NCI-H2171 treated with DMSO at 0.1 percent for 48 hours (cell line): ENCODE measurements around the gene NUP42.
"Not testable (repeated sequence)": the region's sequence is repeated elsewhere in the genome, so short reads cannot be mapped to it uniquely, and the experiment has no call there.

Source experiments
- DNase-seq: peaks from one replicate; lab custom pipeline; 2025; lab: John Stamatoyannopoulos, UW

Gene NUP42

GRCh38 chr7:23205577-23205908, 23.7 kb downstream of the NUP42 start:
- no peak for DNase-seq

GRCh38 chr7:23205909-23206767, 24.3 kb downstream of the NUP42 start:
- DNase-seq: no peak

DNA sequence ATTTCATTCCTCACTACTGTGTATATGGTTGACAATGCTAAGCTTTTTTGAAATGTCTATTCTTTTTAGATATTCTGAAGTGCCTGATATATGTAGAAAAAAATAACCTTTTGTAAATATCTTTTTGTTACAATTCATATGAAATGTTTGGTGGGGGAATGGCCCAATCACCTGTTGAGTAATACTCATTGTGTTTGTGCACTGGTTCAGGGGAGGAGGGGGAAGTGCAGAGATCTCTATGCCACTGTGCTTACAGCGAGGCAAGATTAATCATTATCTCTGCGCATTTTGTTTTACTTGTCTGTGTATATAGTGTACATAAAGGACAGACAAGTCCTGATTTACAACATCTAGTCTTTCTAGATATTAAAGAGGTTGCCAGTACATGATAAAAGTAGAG, 25.2 kb downstream of the NUP42 start:
- no peak for DNase-seq

DNA sequence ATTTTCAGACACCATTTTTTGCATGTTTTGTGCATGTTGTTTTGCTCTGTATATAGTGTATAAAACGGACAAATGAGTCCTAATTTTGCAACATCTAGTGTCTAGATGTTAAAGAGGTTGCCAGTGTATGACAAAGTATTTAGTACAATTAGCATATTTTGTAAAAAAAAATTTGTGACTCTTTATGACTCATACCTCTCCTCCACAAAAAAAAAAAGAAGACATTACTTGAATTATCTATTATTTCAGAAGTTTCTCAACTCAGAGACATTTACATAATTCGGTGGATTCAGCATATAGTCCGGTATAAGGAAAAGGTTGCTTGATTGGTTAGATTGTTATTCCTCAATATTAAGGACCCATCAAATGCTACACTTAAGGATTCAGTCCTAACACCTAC, 26.0 kb downstream of the NUP42 start:
- no peak for DNase-seq

GRCh38 chr7:23208316-23208715, 26.5 kb downstream of the NUP42 start:
- DNase-seq: no peak

GRCh38 chr7:23210506-23210905, 28.7 kb downstream of the NUP42 start:
- DNase-seq: no peak

DNA sequence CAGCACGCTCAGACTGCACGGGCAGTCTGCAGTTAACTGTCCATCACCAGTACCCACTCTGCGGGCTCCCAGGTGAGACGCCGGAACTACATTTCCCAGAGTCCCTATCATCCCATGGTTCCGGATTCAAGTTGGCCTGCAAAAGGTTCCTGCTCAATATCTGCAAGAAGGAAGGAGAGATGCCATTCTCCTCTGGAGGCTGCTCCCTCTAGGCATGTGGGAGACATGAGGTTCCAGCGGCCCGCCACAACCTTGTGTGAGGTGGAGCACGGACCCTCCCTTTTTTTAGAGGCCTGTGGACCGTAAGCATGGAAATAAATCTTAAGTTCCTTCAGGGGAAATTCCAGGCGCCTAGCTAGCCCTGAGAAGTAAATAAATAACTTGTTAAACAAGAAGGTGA, 29.7 kb downstream of the NUP42 start:
- DNase-seq: no peak

DNA sequence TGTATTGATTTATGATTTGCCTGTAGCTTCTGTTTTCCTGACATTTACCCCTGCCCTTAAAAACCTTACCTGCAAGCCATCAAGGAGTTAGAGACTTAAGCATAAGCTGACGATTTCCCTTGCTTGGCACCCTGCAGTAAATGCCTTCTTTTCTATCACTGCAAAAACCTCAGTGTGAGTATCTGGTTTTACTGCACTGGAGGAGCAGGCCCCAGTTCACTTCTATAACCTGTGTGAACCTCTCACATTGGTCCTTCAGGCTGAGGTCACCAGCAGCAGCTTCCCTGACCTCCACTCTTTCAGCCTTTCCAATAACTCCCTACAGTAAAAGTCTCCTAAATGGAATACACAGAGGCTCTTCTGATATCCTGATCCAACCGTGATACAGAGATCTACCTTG, 30.5 kb downstream of the NUP42 start:
- no peak for DNase-seq

DNA sequence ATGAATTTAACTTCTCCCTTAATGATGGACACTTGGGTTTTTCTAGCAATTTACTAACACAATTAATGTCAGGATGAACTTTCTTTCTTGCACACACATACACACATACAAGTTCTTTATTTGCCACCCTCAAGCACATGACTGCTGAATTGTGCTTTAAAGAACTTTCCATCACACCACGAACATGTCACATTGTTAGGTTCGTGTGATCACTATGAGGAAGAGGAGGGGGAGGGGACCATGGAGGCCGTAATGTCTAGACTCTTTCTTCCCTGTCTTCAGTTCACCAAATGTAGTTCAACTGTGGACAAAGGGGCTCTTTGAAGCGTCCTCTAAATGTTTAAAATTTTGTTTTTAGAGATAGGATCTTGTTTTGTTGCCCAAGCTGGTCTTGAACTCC, 31.0 kb downstream of the NUP42 start:
- DNase-seq: no peak

DNA sequence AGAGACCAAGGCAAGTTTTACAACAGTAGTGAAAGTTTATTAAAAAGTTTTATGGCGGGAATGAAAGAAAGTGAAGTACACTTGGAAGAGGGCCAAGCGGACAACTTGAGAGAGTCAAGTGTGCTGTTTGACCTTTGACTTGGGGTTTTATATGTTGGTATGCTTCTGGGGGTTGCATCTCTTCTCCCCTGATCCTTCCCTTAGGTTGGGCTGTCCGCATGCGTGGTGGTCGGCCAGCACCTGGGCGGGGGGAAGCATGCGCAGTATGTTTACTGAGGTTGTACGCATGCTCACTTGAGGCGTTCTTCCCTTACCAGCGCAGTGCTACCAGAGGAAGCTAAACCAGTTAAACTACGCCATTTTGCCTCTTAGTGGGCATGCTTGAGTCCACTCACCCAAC, 31.9 kb downstream of the NUP42 start:
- DNase-seq: no peak

GRCh38 chr7:23214423-23214822, 32.6 kb downstream of the NUP42 start:
- no peak for DNase-seq

DNA sequence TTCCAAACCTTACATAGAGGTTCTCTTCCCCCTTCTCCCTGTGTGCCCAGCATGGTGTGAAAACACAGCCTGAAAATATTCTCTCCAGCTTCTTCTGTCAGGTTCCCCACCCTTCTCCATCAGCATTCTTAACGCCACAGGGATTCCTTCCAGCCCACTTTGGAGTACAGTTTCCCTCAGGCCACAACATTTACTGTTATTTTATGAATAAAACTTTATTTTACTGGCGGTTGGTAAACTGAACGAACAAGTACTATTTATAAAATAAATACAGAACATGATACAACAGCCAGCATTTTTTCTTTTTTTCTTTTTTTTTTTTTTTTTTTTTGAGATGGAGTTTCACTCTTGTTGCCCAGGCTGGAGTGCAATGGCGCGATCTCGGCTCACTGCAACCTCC, 33.1 kb downstream of the NUP42 start:
- DNase-seq: no peak

DNA sequence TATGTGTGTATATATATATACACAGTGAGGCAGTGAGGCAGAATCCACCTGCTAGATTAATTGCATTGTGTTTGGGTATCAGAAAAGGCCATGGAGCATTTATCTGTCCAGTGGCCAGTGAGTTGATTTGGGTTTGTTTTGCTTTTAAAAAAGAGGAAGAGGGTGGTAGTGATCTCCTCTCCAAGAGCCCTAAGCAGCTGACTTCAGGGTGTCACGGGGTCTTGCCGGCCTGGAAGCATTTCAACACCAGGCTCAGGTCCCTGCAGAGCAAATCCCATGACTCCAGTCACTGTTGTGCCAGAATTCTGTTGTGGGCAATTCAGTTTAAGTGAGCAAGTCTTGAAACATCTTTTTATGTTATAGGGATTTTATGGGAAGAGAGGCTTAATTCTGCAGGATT, 34.2 kb downstream of the NUP42 start:
- DNase-seq: no peak

GRCh38 chr7:23218196-23218595, 36.3 kb downstream of the NUP42 start:
- DNase-seq: no peak

DNA sequence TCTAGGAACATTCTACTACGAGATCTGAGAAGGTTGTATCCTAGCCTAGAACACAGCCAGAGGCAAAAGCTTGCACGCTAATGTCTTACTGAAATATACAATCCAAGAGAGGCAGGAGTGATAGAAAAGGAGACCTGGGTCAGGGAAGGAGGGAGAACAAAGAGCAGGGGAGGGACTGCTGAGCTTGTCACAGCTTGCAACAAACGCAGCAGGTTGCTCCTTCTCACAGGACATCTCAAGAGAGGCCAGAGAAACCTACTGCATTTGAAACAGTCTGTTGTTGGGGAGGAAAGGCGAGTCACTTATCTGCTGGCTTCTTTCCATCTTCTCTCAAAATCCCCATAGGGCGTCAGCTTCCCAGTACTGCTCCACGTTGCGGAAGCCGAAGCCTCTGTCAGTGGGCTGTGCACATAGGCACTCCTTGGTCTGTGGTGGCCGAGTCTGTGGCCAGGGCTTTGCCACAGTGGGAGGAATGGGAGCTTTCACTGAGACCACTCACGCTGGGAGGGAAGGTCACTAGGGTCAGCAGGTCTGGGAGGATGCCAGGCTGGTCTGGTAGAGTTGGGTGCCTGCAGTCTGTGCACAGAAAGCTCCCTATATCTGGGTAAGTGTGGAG, 39.0 kb downstream of the NUP42 start:
- DNase-seq: no peak

DNA sequence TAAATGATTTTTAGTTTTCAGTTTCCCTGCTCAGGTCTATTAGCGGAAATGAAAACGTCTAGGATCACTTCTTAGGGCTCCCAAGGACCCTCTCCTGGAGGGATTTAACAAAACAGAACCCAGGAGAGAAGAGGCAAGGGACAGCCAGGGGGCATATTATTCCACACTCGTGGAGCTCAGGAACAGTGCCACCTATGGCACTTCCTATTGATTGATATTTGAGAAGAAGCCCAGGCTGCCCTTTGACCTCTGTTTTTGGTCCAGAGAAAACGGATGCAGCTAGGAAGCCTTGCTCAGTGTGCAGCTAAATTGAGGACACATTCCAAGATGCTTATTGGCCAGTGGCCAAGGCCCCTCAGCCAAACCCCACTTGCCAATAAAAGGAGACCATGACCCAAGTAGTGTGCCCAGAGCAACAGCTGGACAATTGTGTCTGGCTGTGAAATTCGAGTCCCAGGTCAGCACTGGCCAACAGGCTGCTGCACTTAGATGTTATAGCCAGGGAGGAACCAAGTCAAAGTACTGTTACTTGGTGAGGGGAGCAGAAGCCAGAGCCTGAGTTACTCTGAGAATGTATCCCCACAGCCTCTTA, 40.7 kb downstream of the NUP42 start:
- no peak for DNase-seq

DNA sequence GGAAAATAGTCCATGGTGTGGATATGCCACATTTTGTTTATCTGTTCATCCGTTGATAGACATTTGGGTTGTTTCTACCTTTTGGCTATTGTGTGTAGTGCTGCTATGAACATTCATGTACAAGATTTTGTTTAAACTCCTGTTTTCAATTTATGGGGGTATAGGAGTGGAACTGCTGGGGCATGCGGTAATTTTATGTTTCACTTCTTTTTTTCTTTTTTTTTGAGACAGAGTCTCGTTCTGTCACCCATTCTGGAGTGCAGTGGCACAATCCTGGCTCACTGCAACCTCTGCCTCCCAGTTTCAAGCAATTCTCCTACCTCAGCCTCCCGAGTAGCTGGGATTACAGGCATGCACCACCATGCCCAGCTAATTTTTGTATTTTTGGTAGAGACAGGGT, 42.5 kb downstream of the NUP42 start:
- DNase-seq: not testable (repeated sequence)

- DNase-seq: no peak
These were observed 45.1 kb downstream of the NUP42 start for GRCh38 chr7:23226844-23227450.

- no peak for DNase-seq
These were observed 46.6 kb downstream of the NUP42 start for GRCh38 chr7:23228412-23228811.

GRCh38 chr7:23230641-23231101, 48.8 kb downstream of the NUP42 start:
- DNase-seq: no peak

DNA sequence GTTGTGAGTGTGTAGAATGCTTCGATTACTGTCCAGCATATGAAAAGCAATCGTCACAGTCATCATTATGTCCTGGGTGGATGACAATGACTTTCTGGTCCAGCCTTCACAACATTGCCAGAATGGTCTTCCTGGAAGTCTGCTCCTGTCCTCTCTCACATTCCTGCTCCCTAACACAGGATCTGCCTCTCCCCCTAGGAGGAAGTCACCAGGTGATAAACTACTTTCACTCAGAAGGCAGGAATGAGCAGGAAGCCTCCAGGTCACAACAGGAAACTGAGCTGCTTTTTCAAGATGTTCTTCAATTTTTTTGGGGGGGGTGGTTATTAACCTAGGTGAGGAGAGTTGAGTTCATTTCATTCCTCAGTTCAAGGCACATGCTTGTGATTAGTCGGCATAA, 51.1 kb downstream of the NUP42 start:
- DNase-seq: no peak

DNA sequence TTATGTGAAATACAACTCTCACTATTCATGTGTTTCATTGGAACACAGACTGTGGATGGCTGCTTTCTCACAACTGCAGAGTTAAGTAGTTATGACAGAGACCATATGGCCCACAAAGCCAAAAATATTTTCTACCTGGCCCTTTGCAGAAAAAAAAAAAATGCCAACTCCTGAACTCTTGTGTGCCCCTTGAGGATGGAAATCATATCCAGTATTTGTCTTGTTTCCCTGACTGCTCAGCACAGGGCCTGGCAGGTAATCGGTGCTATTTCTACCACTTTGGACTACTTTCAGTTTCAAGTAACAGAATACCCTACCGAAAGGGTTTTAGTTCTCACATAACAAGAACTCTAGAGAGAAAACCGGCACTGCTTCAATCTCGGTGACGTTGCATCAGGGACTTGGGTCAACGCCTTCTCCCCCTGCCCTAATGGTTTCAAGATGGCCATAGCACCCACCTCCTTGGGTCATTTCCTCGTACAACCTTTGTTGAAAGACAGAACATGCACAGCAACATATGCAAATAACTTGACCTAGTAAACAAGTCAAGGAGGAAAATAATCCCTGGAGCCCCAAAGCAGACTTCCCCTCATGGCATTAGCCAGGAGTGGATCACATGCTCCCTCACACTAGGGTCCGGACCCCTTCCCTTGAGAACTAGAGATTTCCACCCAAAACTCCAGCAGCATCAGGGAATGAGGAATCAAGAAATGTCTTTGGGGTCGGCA, 52.9 kb downstream of the NUP42 start:
- DNase-seq: peak; percentile 86
